GM18951 (cell line): ENCODE results near the gene GALNT10.

Experiments used
- POLR2A ChIP-seq: IDR thresholded peaks from 4 replicates; pipeline ENCODE4 v1.6.1; 2011; ENCODE audit warnings: mild to moderate bottlenecking; ENCODE audit not compliant: insufficient read length, insufficient read depth; ENCODE audit errors: extremely low read depth
- in situ Hi-C: fragments of 300-500 bp; cut with MboI; formaldehyde crosslinking; loops from one replicate; pipeline ENCODE4 v1.12.0; 2022; ENCODE audit warnings: low sequenced_read_pairs, mixed read lengths, inconsistent platforms; ENCODE audit not compliant: unreplicated experiment

GALNT10 gene

DNA sequence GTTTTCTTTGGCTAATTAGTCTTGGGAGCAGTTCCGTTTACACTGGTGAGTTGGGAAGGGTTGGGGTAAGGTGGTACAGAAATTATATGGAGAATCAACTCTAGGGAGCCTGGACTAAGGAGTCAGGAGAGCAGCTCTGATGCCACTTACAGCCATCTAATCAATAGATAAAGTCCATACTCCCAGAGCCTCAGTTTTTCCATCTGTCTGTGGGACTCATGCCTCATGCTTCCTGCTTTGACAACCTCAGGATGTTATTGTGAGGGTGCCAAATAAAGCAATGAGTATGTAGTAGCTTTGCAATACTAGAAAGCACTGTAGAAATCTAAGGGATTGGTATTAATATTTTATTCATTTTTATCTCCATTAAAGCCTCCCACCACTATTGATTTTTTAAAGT is 105.0 kb downstream of the GALNT10 start:
- TF ChIP-seq POLR2A = no peak
- in situ Hi-C loops = no loop called here

GRCh38 chr5:154296525-154297159 is 106.1 kb downstream of the GALNT10 start:
- no peak for TF ChIP-seq POLR2A
- in situ Hi-C loops = no loop called here

DNA sequence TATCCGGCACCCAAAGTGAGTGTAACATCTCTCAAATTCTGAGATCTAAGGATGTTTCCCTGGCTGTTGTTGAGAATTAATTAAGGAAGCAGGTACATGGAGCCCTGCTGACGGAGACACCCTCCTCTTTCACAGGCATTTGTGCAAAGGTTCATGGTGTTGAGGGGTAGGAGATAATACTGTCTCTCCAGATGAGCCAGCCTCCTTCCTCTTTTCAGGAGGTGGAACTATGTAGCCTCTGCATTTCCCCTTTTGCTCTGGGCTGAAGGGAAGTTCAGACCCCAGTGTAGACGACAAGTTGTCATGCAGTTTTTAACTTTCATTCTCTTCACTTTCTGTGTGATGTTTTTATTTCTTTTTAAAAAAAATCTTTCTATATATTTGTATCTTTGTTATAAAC is 107.5 kb downstream of the GALNT10 start:
- no peak for TF ChIP-seq POLR2A
- in situ Hi-C loops = no loop called here

DNA sequence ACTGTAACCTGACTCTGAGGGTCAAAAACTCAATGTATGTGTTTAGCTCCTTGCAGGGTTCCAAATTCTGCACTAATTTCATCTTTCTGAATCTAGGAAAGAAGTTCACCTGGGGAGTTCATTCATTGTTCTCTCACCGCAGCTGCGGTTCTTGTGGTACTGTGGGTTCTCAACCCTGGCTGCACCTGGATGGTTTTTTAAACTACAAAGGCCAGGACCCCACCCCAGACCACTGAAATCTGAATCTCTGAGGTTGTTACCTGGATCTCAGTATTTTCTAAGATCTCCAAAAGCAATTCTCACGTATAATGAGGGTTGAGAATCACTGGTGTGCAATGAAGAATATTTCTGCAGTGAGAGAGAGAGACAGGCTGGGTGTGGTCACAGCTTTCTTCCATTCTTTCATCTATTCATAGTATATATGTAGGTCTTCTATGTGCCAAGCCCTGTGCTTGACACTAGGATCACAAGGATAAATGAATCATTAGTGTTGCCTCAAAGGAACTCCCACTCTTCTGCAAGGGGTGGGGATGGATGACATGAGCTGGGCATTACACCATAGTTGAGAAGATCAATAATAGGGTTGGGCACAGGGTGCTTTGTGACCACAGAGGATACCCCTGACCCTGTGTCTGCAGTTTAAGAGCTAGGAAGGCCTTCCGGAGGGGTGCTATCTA is 109.8 kb downstream of the GALNT10 start:
- no peak for TF ChIP-seq POLR2A
- in situ Hi-C loops = no loop called here

DNA sequence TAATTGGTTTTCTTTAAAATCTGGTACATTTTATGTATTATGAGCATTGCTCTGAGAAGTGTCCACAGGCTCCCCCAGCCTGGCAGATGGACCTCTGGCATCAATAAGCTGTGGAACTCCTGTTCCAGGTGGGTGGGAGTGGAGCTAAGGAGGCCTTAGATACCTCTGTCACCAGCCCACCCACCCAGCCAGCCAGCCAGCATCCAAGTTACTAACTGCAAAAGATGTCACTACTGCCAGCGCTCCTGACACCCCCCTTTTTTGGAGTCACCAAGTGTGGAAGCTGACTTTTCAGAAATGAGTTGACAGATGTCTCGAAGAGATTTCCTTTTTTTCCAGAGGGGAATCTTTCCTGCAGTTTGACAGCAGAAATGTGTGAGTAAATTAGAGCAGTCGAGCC is 111.2 kb downstream of the GALNT10 start:
- TF ChIP-seq POLR2A = no peak
- in situ Hi-C loops = no loop called here

GRCh38 chr5:154302161-154302560 is 111.6 kb downstream of the GALNT10 start:
- in situ Hi-C loops = no loop called here

GRCh38 chr5:154303133-154303532 is 112.6 kb downstream of the GALNT10 start:
- TF ChIP-seq POLR2A = no peak
- in situ Hi-C loops = no loop called here

More at GRCh38 chr5:154302161-154302560, 111.6 kb downstream of the GALNT10 start:
- TF ChIP-seq POLR2A = no peak

DNA sequence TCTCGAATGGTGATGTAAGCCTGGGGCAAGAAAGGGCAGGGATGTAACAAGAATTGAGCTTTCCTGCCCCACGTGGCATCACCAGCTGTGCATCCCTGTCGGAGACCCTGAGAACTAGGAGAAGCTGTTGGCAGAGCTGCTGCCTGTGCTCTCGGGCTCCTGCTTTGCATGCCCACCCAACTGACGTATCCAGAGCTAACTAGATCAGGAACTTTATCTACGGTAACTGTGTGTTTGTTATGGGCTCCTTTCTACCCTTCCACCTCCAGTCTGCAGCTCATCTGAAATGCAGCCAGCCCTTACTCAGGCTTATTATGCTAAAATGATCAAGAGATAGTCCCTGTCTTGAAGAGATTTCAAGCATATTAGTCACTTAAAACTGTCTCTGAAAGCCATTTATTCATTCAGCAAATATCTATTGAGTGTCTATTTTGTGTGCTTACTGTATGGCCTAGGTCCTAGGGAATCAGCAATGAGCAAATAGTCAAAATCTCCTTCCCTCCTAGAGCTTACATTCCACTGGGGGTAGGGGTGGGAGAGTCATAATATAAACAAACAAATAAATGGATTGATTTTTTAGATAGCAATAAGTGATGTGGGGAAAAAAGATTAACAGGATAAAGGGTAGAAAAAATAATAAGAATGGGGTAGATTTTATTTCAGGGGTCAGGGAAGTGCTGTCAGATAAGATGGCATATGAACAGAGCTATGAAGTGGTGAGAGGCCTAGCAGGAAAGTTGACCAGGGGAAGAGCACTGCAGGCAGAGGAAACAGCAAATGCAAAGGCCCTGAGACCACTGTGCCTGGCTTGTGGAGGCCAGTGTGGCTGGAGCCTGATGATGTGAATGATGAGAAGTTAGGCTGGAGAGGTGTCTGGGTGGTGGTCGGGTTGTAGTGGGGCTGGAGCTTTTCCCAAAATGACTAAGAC is 118.2 kb downstream of the GALNT10 start:
- in situ Hi-C loops = no loop called here
- TF ChIP-seq POLR2A = no peak

- in situ Hi-C loops = no loop called here
- TF ChIP-seq POLR2A = no peak
These were observed 118.8 kb downstream of the GALNT10 start for GRCh38 chr5:154309371-154309745.

- in situ Hi-C loops = no loop called here
- no peak for TF ChIP-seq POLR2A
These were observed 119.3 kb downstream of the GALNT10 start for GRCh38 chr5:154309805-154310204.

GRCh38 chr5:154311362-154311761 is 120.8 kb downstream of the GALNT10 start:
- TF ChIP-seq POLR2A = no peak
- in situ Hi-C loops = no loop called here

GRCh38 chr5:154312000-154312399 is 121.5 kb downstream of the GALNT10 start:
- no peak for TF ChIP-seq POLR2A
- in situ Hi-C loops = no loop called here

DNA sequence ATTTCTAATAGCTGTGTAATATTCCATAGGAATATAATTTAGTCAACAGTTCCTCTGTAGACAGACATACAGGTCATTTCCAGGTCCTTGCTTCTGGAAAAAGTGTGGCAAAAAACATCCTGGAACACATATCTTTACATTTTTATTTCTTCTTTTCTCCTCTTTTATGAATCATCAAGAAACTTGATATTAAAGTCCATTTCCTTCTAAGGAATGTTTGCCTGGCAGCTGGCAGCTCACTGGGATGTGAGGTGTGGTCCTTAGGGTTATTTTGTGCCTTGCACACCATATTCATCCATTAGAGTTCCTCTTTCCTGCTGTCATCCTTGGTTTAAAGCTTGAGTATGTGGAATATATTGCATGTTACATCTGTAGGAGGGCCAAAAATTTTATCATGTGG is 122.0 kb downstream of the GALNT10 start:
- in situ Hi-C loops = no loop called here
- TF ChIP-seq POLR2A = no peak
